Spleen (tissue), 7 donors: Measurements from ENCODE around the gene ADORA3.

ENCODE experiments used
- POLR2A ChIP-seq, 3 donors: fragments of 450-650 bp; IDR thresholded peaks; one replicate each; pipeline ENCODE4 v1.5.1; 2017; ENCODE audit warnings: antibody characterized with exemption in 3 of 3, mild to moderate bottlenecking in 1 of 3
- POLR2AphosphoS5 ChIP-seq, 3 donors: sonication (generic); formaldehyde crosslinking; IDR thresholded peaks; one replicate each; pipeline ENCODE4 v1.5.1; 2017; ENCODE audit warnings: antibody characterized with exemption in 3 of 3
- TF ChIP-seq, protein P1 (sequence below), 11 experiments: fragments of 200-600 bp in 7 of 11; fragments of 450-650 bp in 4 of 11; sonication (generic) in 4 of 11; IDR thresholded peaks in 8 of 11; conservative IDR thresholded peaks in 3 of 11; 1 replicate in 7 of 11; 2 replicates in 4 of 11; pipeline versions ENCODE4 v1.4.0 to v1.8.0; 2016 to 2021; ENCODE audit warnings: antibody characterized with exemption in 11 of 11, inconsistent platforms in 4 of 11, mild to moderate bottlenecking in 1 of 11
- donor health status: DM: no; HTN: no; CAD: no; lungs with moderate emphysema.
- donor health status: DM: no; HTN: no; CAD: no.
- donor health status: DM: no; HTN: no; CAD: no.

DNA sequence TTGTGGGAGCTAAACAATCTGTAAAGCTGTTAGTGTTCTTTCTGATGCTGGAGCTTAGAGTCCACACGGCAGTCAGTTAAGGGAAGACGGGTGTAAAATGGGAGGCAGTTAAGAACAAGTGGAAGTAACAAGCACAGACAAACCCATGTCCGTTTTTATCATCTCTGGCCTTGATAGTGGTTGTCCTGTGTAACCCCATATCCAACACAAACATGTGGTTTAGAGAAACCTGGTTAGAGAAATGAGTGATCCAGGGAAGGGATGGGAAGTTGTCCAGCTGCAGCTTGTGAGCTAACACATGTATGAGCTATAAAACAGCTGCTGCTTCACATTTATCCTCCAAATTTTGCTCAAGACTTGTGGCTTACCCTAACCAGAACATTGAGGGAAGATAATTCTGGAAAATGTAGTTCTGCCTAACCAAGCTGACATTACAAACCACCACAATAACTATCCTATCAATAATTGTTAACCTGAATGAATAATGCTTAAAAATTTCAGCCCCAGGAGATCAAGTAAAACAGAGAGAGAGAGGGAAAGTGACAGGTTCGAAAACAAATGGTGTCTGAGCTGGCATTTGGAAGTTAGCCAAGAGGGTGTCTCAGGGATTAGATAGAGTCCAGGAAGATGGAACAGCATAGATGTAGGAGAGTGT is 40.3 kb downstream of the ADORA3 start:
- no peak for TF ChIP-seq POLR2A (IDR thresholded peaks at IDR 0.05)
- TF ChIP-seq, protein P1, sequence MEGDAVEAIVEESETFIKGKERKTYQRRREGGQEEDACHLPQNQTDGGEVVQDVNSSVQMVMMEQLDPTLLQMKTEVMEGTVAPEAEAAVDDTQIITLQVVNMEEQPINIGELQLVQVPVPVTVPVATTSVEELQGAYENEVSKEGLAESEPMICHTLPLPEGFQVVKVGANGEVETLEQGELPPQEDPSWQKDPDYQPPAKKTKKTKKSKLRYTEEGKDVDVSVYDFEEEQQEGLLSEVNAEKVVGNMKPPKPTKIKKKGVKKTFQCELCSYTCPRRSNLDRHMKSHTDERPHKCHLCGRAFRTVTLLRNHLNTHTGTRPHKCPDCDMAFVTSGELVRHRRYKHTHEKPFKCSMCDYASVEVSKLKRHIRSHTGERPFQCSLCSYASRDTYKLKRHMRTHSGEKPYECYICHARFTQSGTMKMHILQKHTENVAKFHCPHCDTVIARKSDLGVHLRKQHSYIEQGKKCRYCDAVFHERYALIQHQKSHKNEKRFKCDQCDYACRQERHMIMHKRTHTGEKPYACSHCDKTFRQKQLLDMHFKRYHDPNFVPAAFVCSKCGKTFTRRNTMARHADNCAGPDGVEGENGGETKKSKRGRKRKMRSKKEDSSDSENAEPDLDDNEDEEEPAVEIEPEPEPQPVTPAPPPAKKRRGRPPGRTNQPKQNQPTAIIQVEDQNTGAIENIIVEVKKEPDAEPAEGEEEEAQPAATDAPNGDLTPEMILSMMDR (IDR thresholded peaks at IDR 0.05 in 8 of 11, conservative IDR thresholded peaks at IDR 0.05 in 3 of 11): no peak
- TF ChIP-seq POLR2AphosphoS5 (IDR thresholded peaks at IDR 0.05): no peak
